ENCODE results near the gene WRAP53.

DNA sequence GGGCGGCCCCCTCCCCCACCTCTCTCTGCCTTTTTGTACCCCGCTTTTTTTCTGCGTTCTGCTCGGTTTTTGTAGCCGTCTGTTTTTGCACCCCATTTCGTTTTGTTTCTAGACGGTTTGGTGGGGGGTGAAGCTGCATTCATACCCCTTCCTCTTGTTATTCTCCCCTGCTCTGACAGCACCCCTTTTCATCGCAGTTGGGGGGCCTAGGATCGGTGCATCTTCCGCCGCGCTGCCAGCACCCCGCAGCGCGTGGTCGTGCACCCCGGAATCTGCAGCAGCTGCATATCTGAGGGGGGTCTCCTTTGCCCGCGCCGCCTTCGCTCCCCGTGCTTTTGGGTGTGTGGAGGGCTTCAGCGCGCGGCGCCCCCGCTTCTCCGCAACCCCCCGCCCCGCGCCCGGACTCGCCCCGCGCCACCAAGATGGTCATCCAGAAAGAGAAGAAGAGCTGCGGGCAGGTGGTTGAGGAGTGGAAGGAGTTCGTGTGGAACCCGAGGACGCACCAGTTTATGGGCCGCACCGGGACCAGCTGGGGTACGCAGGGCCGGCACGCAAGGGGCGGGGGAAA lies 37.1 kb upstream of the WRAP53 start:
- no peak for TF ChIP-seq CTCF (IDR thresholded peaks at IDR 0.05; ENCODE audit: low read length)
- peak; percentile 89 for TF ChIP-seq EZH2 (optimal IDR thresholded peaks at IDR 0.05; ENCODE audit: low read depth, low read length)

Data from MM.1S (cell line).